IMR-90 (cell line): ENCODE measurements around the gene BPNT1. TPM values are rescaled to one million over a fixed set of nuclear protein-coding genes. Genes with fewer than 3 reads are reported as not detected.

Source experiments
- ATAC-seq: fragments of 200-7000 bp; cut with Tn5 transposase; 2 replicates; pipeline ENCODE4 v1.9.1; 2020; ENCODE audit warnings: low read depth, mild to moderate bottlenecking, moderate library complexity
- BruUV-seq: library from RNA; stranded (reverse); fragments of 400-500 nt; replicated peaks from 2 replicates; lab custom pipeline; 2021; lab: Mats Ljungman, UMichigan
- CTCF ChIA-PET: fragments of 300-600 bp; formaldehyde crosslinking; extraction: SDS; loops from one replicate; lab custom pipeline; 2021; ENCODE audit warnings: antibody characterized with exemption; lab: Yijun Ruan, JAX
- POLR2A ChIA-PET: fragments of 300-600 bp; sonication (Branson Sonifier 250); formaldehyde crosslinking; loops from one replicate; lab custom pipeline; 2022; ENCODE audit warnings: antibody characterized with exemption; ENCODE audit not compliant: unreplicated experiment; lab: Charles Lee
- DNase-seq: peaks from one replicate; pipeline ENCODE4 v3.0.0; 2013
- H2AFZ ChIP-seq: replicated peaks from 2 replicates; pipeline ENCODE3; 2013; ENCODE audit warnings: low read length, mild to moderate bottlenecking; ENCODE audit not compliant: poor library complexity
- H2AK5ac ChIP-seq: 2 replicates; pipeline ENCODE4 v1.6.1; 2013; ENCODE audit warnings: low read depth, low read length, inconsistent platforms
- H2AK9ac ChIP-seq: replicated peaks from 2 replicates; pipeline ENCODE3; 2013; ENCODE audit warnings: mild to moderate bottlenecking, low read depth, low read length, moderate library complexity; ENCODE audit not compliant: poor library complexity
- H2BK120ac ChIP-seq: 2 replicates; pipeline ENCODE4 v1.6.1; 2013; ENCODE audit warnings: low read depth, low read length, inconsistent platforms
- H2BK15ac ChIP-seq: 3 replicates; pipeline ENCODE4 v1.6.1; 2013; ENCODE audit warnings: low read depth, low read length, inconsistent platforms
- H2BK20ac ChIP-seq: 2 replicates; pipeline ENCODE4 v1.6.1; 2013; ENCODE audit warnings: low read depth, mild to moderate bottlenecking, inconsistent platforms, low read length, moderate library complexity
- H2BK5ac ChIP-seq: 2 replicates; pipeline ENCODE4 v1.6.1; 2013; ENCODE audit warnings: mild to moderate bottlenecking, low read depth, low read length, inconsistent platforms; ENCODE audit not compliant: poor library complexity, severe bottlenecking
- H3K14ac ChIP-seq: replicated peaks from 2 replicates; pipeline ENCODE4 v1.6.1; 2013; ENCODE audit warnings: low read depth, low read length, inconsistent platforms
- H3K18ac ChIP-seq: 2 replicates; pipeline ENCODE4 v1.6.1; 2013; ENCODE audit warnings: low read depth, low read length, control low read depth
- H3K23ac ChIP-seq: 2 replicates; pipeline ENCODE4 v1.6.1; 2013; ENCODE audit warnings: low read depth, low read length, inconsistent platforms
- H3K27ac ChIP-seq: 2 replicates; pipeline ENCODE4 v1.5.1; 2013; ENCODE audit warnings: mild to moderate bottlenecking, control low read depth, low read length; ENCODE audit not compliant: insufficient read depth
- H3K27me3 ChIP-seq: 2 replicates; pipeline ENCODE4 v1.6.1; 2013; ENCODE audit warnings: low read length; ENCODE audit not compliant: control insufficient read depth, insufficient read depth
- H3K36me3 ChIP-seq: 2 replicates; pipeline ENCODE4 v1.6.1; 2013; ENCODE audit warnings: low read length, mixed read lengths; ENCODE audit not compliant: control insufficient read depth, insufficient read depth
- H3K4ac ChIP-seq: 2 replicates; pipeline ENCODE4 v1.6.1; 2013; ENCODE audit warnings: low read depth, low read length, inconsistent platforms
- H3K4me1 ChIP-seq: 2 replicates; pipeline ENCODE4 v1.6.1; 2013; ENCODE audit warnings: low read length, mixed read lengths; ENCODE audit not compliant: control insufficient read depth, insufficient read depth
- H3K4me2 ChIP-seq: 2 replicates; pipeline ENCODE4 v1.6.1; 2013; ENCODE audit warnings: low read depth, mild to moderate bottlenecking, control low read depth, low read length, moderate library complexity
- H3K4me3 ChIP-seq: 2 replicates; pipeline ENCODE4 v1.5.1; 2013; ENCODE audit warnings: low read depth, mild to moderate bottlenecking, control low read depth, low read length, moderate library complexity; ENCODE audit not compliant: insufficient read depth
- H3K56ac ChIP-seq: 2 replicates; pipeline ENCODE4 v1.6.1; 2013; ENCODE audit warnings: low read length, inconsistent platforms; ENCODE audit not compliant: insufficient read depth; ENCODE audit errors: extremely low read depth
- H3K79me1 ChIP-seq, 2 experiments: 2 replicates each; pipeline ENCODE4 v1.6.1; 2013; ENCODE audit warnings: low read length in 2 of 2, inconsistent platforms in 1 of 2, low read depth in 1 of 2
- H3K9ac ChIP-seq: 2 replicates; pipeline ENCODE4 v1.6.1; 2013; ENCODE audit warnings: low read depth, low read length, control low read depth
- H3K9me1 ChIP-seq: 2 replicates; pipeline ENCODE4 v1.6.1; 2013; ENCODE audit warnings: low read length, inconsistent platforms; ENCODE audit not compliant: insufficient read depth
- H3K9me3 ChIP-seq: 2 replicates; pipeline ENCODE4 v1.6.1; 2013; ENCODE audit warnings: low read length; ENCODE audit not compliant: control insufficient read depth, insufficient read depth
- H4K20me1 ChIP-seq: 2 replicates; pipeline ENCODE4 v1.6.1; 2013; ENCODE audit warnings: low read length, inconsistent platforms; ENCODE audit not compliant: insufficient read depth
- H4K5ac ChIP-seq: 2 replicates; pipeline ENCODE4 v1.6.1; 2013; ENCODE audit warnings: mild to moderate bottlenecking, low read depth, low read length, control low read depth
- H4K8ac ChIP-seq, 2 experiments: 2 replicates each; pipeline ENCODE4 v1.6.1; 2013; ENCODE audit warnings: low read depth in 2 of 2, low read length in 2 of 2, control low read depth in 1 of 2, inconsistent platforms in 1 of 2
- H4K91ac ChIP-seq: 2 replicates; pipeline ENCODE4 v1.6.1; 2013; ENCODE audit warnings: low read depth, low read length, inconsistent platforms; ENCODE audit not compliant: insufficient read depth
- BHLHE40 ChIP-seq: fragments of 150-350 bp; IDR thresholded peaks from 2 replicates; pipeline ENCODE4 v1.6.1; 2016; ENCODE audit warnings: mild to moderate bottlenecking, low read depth, low read length
- CEBPB ChIP-seq: IDR thresholded peaks from 2 replicates; pipeline ENCODE4 v1.6.1; 2012; ENCODE audit warnings: low read depth, low read length, improper control_type of control experiment
- CHD1 ChIP-seq: IDR thresholded peaks from 2 replicates; pipeline ENCODE4 v1.6.1; 2012; ENCODE audit warnings: low read depth, low read length, improper control_type of control experiment
- FOS ChIP-seq: fragments of 150-350 bp; IDR thresholded peaks from 2 replicates; pipeline ENCODE4 v1.6.1; 2016; ENCODE audit warnings: low read depth, low read length
- MAFK ChIP-seq: IDR thresholded peaks from 2 replicates; pipeline ENCODE4 v1.6.1; 2012; ENCODE audit warnings: low read depth, low read length, improper control_type of control experiment
- MAZ ChIP-seq: IDR thresholded peaks from 2 replicates; pipeline ENCODE4 v1.6.1; 2012; ENCODE audit warnings: low read depth, mild to moderate bottlenecking, low read length, improper control_type of control experiment, moderate library complexity, borderline replicate concordance
- MXI1 ChIP-seq: IDR thresholded peaks from 2 replicates; pipeline ENCODE4 v1.6.1; 2012; ENCODE audit warnings: low read depth, mild to moderate bottlenecking, low read length, moderate library complexity, borderline replicate concordance
- POLR2A ChIP-seq: IDR thresholded peaks from 2 replicates; pipeline ENCODE4 v1.6.1; 2012; ENCODE audit warnings: mild to moderate bottlenecking, low read depth, low read length
- RAD21 ChIP-seq: IDR thresholded peaks from 2 replicates; pipeline ENCODE4 v1.6.1; 2012; ENCODE audit warnings: low read length, improper control_type of control experiment
- RCOR1 ChIP-seq: IDR thresholded peaks from 2 replicates; pipeline ENCODE4 v1.6.1; 2012; ENCODE audit warnings: mild to moderate bottlenecking, low read length, improper control_type of control experiment; ENCODE audit not compliant: insufficient replicate concordance
- RFX5 ChIP-seq: IDR thresholded peaks from 2 replicates; pipeline ENCODE4 v1.8.0; 2012; ENCODE audit warnings: low read depth, mild to moderate bottlenecking, low read length, moderate library complexity
- SMC3 ChIP-seq: fragments of 150-350 bp; IDR thresholded peaks from 2 replicates; pipeline ENCODE4 v1.6.1; 2016; ENCODE audit warnings: low read depth, mild to moderate bottlenecking, antibody characterized with exemption, low read length, moderate library complexity
- WGBS, 2 experiments: methylation state at CpG; one replicate each; pipeline versions ENCODE4 v1.1.5 to v1.1.7; 2013; ENCODE audit warnings: missing lambda C conversion rate in 2 of 2; ENCODE audit not compliant: insufficient read length in 1 of 2; ENCODE audit errors: extremely low coverage in 2 of 2; 5-methylcytosine and 5-hydroxymethylcytosine counted together
- dilution Hi-C: fragments of 300-500 bp; cut with HindIII; formaldehyde crosslinking; loops from one replicate; pipeline ENCODE4 v1.14.3; 2018; ENCODE audit warnings: low sequenced_read_pairs; ENCODE audit not compliant: unreplicated experiment
- in situ Hi-C: fragments of 300-500 bp; cut with MboI; formaldehyde crosslinking; loops from 3 replicates; pipeline ENCODE4 v1.14.3; 2019; ENCODE audit warnings: low sequenced_read_pairs, inconsistent platforms, mixed read lengths
- intact Hi-C: fragments of 100-400 bp; cut with micrococcal nuclease; formaldehyde crosslinking; loops from 2 replicates; pipeline ENCODE4 v1.10.0; 2022
- polyA plus RNA-seq, 3 experiments: library from polyadenylated mRNA; depleted of rRNA; stranded (reverse); fragments of >200 nt; gene quantifications; 2 replicates each; pipeline ENCODE4 v1.2.3, GENCODE V29; 2012; ENCODE audit warnings: low replicate concordance in 1 of 3
- total RNA-seq: library from RNA; depleted of rRNA; stranded (reverse); fragments of >200 nt; gene quantifications from 2 replicates; pipeline ENCODE4 v1.2.3, GENCODE V29; 2012
- TF ChIP-seq, protein P1 (sequence below): fragments of 150-350 bp; IDR thresholded peaks from 2 replicates; pipeline ENCODE4 v1.6.1; 2017; ENCODE audit warnings: mild to moderate bottlenecking, antibody characterized with exemption, low read length, low read depth

BPNT1 gene
- total and polyA plus RNA-seq, 2 of the 4 experiments (the other 2 are of a cell fraction) = 31.7 to 38.2 TPM

DNA sequence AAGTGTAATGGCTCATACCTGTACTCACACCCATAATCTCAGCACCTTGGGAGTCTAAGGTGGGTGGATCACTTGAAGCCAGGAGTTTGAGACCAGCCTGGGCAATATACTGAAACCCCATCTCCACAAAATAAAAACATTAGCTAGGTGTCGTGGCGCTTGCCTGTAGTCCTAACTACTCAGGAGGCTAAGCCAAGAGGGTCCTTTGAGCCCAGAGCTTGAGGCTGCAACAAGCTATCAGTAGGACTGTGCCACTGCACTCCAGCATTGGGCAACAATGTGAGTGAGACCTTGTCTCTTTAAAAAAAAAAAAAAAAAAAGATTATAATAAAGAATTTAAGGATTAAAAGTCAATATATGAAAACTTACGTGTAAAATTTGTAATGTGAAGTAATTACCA, 11.7 kb downstream of the BPNT1 start:
- no peak overlapping the region for H2AFZ ChIP-seq
- 100% methylated on average over 2 of the region's 3 CpGs; no CpG with 5 or more reads in 1 of the 2 experiments for WGBS, 2 experiments
- no peak overlapping the region for H2AK9ac ChIP-seq
- H2AK5ac ChIP-seq = no peak overlapping the region
- H3K23ac ChIP-seq = no peak overlapping the region
- no peak overlapping the region for H3K14ac ChIP-seq
- no peak overlapping the region for H3K4me2 ChIP-seq
- H2BK5ac ChIP-seq = no peak overlapping the region
- H4K20me1 ChIP-seq = no peaks in the 10 kb centered on the region
- ATAC-seq = no peak
- TF ChIP-seq MAZ (no peak), SMC3 (no peak), MAFK (no peak), BHLHE40 (no peak), RFX5 (no peak), RCOR1 (no peak), POLR2A (no peak), MXI1 (no peak), RAD21 (no peak), CHD1 (no peak), CEBPB (no peak), FOS (no peak)
- TF ChIP-seq, protein P1, sequence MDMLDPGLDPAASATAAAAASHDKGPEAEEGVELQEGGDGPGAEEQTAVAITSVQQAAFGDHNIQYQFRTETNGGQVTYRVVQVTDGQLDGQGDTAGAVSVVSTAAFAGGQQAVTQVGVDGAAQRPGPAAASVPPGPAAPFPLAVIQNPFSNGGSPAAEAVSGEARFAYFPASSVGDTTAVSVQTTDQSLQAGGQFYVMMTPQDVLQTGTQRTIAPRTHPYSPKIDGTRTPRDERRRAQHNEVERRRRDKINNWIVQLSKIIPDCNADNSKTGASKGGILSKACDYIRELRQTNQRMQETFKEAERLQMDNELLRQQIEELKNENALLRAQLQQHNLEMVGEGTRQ = no peak
- in situ Hi-C loops (no loop called here), dilution Hi-C loops (no loop called here), intact Hi-C loops (no loop called here)
- peaks cover 8% of the 10 kb centered on the region for H3K36me3 ChIP-seq
- H3K9ac ChIP-seq = no peak overlapping the region
- no peak overlapping the region for H4K91ac ChIP-seq
- H3K27ac ChIP-seq = no peak overlapping the region
- H2BK120ac ChIP-seq = no peak overlapping the region
- H3K56ac ChIP-seq = no peak overlapping the region
- no peak overlapping the region for H2BK15ac ChIP-seq
- H3K9me3 ChIP-seq = no peaks in the 10 kb centered on the region
- H4K8ac ChIP-seq = no peak overlapping the region
- peaks cover 0 to 9% of the 10 kb centered on the region in 2 experiments; a peak in 1 of 4 replicates for H3K79me1 ChIP-seq
- H3K4me3 ChIP-seq = no peak overlapping the region
- H3K27me3 ChIP-seq = no peaks in the 10 kb centered on the region
- no peak overlapping the region for H3K18ac ChIP-seq
- no peaks in the 10 kb centered on the region for H3K9me1 ChIP-seq
- H4K5ac ChIP-seq = no peak overlapping the region
- CTCF ChIA-PET = no interaction called here
- POLR2A ChIA-PET = no interaction called here
- DNase-seq = no peak
- H2BK20ac ChIP-seq = no peak overlapping the region
- no peak overlapping the region for H3K4ac ChIP-seq
- no TSS peak for BruUV-seq
- H3K4me1 ChIP-seq = no peaks in the 10 kb centered on the region
